Measurements from ENCODE around the gene WFIKKN2. TPM values are rescaled to one million over a fixed set of nuclear protein-coding genes. Genes with fewer than 3 reads are reported as not detected.
A peak's percentile ranks its signal among the peaks of the same experiment; 100 is the strongest.

WFIKKN2 gene
- polyA plus RNA-seq, 1 donor (not counting 4 experiments of a cell fraction or from before 2014, with no cell fraction given): not detected

DNA sequence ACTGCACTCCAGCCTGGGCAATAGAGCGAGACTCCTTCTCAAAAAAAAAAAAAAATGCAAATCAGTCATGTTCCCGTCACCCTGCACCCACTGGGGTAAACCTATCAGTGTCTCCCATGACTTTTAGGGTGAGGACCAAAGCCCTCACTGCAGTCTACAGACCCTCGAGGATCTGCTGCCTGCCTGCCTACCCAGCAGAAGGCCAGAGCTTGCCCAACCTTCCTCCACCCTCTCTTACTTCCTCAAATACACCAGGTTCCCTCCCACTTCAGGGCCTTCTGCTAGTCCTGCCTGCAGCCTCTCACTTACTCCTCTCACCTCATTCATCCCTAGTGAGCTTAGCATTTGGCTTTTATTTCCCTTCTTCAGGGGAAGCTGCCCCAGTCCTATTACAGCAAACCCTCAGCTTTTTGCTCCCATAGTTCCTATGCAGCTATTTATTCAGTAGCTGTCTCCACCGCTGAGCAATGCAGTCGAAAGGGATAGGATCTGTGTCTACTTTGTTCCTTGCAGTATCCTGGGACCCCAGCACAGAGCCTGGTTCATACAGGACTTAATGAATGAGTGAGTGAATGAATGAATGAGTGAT lies 48.6 kb downstream of the WFIKKN2 start:
- peak overlapping the region; percentile 63 for H3K27ac ChIP-seq (ENCODE audit: control insufficient read depth, insufficient read depth, low read length)
- H3K79me2 ChIP-seq (ENCODE audit: control insufficient read depth, insufficient read depth, low read length): no peaks in the 10 kb centered on the region
- H3K4me2 ChIP-seq (ENCODE audit: control insufficient read depth, extremely low read depth, insufficient read depth, low read depth, low read length): no peak overlapping the region
- DNase-seq (ENCODE audit: low read depth, low spot score) (no peak), FAIRE-seq (no peak)
- H3K4me3 ChIP-seq (ENCODE audit: control insufficient read depth in 2 of 3, extremely low read depth in 1 of 3, insufficient read depth in 2 of 3, low read depth in 1 of 3, low read length in 3 of 3): no peak overlapping the region
- no peak for TF ChIP-seq EZH2 (IDR thresholded peaks at IDR 0.05; ENCODE audit: low read length)
- TF ChIP-seq CTCF (optimal IDR thresholded peaks at IDR 0.05 in 1 of 3, IDR thresholded peaks at IDR 0.05 in 1 of 3, conservative IDR thresholded peaks at IDR 0.05 in 1 of 3; ENCODE audit: extremely low read depth in 1 of 3, insufficient read depth in 2 of 3, low read length in 3 of 3): no peak
- no peaks in the 10 kb centered on the region for H4K20me1 ChIP-seq (ENCODE audit: control insufficient read depth, extremely low read depth, insufficient read depth, low read length)
- H3K9ac ChIP-seq (ENCODE audit: control insufficient read depth, extremely low read depth, insufficient read depth, low read length): peak overlapping the region; percentile 49
- peaks cover 0 to 1% of the 10 kb centered on the region in 2 experiments for H3K36me3 ChIP-seq (ENCODE audit: control insufficient read depth in 2 of 2, extremely low read depth in 1 of 2, insufficient read depth in 2 of 2, low read length in 2 of 2)
- H3K9me1 ChIP-seq (ENCODE audit: control insufficient read depth, extremely low read depth, insufficient read depth, low read length): no peaks in the 10 kb centered on the region
- no peaks in the 10 kb centered on the region for H3K9me3 ChIP-seq (ENCODE audit: control insufficient read depth, low read depth, low read length)
- H3K27me3 ChIP-seq (ENCODE audit: control insufficient read depth, extremely low read depth, insufficient read depth, low read length): no peaks in the 10 kb centered on the region
- peaks cover 24% of the 10 kb centered on the region for H3K4me1 ChIP-seq (ENCODE audit: control insufficient read depth, extremely low read depth, insufficient read depth, low read length)
- dilution Hi-C loops (cut with MboI; ENCODE audit: extremely low pct_ligation_motif_present, low sequenced_read_pairs): no loop called here
- H2AFZ ChIP-seq (ENCODE audit: control insufficient read depth, low read length): peak overlapping the region; percentile 56

GRCh38 chr17:50884439-50885311 lies 49.3 kb downstream of the WFIKKN2 start:
- H3K36me3 ChIP-seq (ENCODE audit: control insufficient read depth in 2 of 2, extremely low read depth in 1 of 2, insufficient read depth in 2 of 2, low read length in 2 of 2): peaks cover 0 to 1% of the 10 kb centered on the region in 2 experiments
- H3K27ac ChIP-seq (ENCODE audit: control insufficient read depth, insufficient read depth, low read length): peak overlapping the region; percentile 63
- no peak for DNase-seq (ENCODE audit: low read depth, low spot score)
- no peaks in the 10 kb centered on the region for H3K9me3 ChIP-seq (ENCODE audit: control insufficient read depth, low read depth, low read length)
- TF ChIP-seq CTCF (optimal IDR thresholded peaks at IDR 0.05 in 1 of 3, IDR thresholded peaks at IDR 0.05 in 1 of 3, conservative IDR thresholded peaks at IDR 0.05 in 1 of 3; ENCODE audit: extremely low read depth in 1 of 3, insufficient read depth in 2 of 3, low read length in 3 of 3) (no peak), EZH2 (IDR thresholded peaks at IDR 0.05; ENCODE audit: low read length) (no peak)
- H2AFZ ChIP-seq (ENCODE audit: control insufficient read depth, low read length): peak overlapping the region; percentile 36
- peak overlapping the region; percentile 49 for H3K9ac ChIP-seq (ENCODE audit: control insufficient read depth, extremely low read depth, insufficient read depth, low read length)
- no peak overlapping the region for H3K4me3 ChIP-seq (ENCODE audit: control insufficient read depth in 2 of 3, extremely low read depth in 1 of 3, insufficient read depth in 2 of 3, low read depth in 1 of 3, low read length in 3 of 3)
- FAIRE-seq: peak; percentile 86
- H3K27me3 ChIP-seq (ENCODE audit: control insufficient read depth, extremely low read depth, insufficient read depth, low read length): no peaks in the 10 kb centered on the region
- dilution Hi-C loops (cut with MboI; ENCODE audit: extremely low pct_ligation_motif_present, low sequenced_read_pairs): no loop called here
- no peaks in the 10 kb centered on the region for H4K20me1 ChIP-seq (ENCODE audit: control insufficient read depth, extremely low read depth, insufficient read depth, low read length)
- H3K4me2 ChIP-seq (ENCODE audit: control insufficient read depth, extremely low read depth, insufficient read depth, low read depth, low read length): no peak overlapping the region
- H3K9me1 ChIP-seq (ENCODE audit: control insufficient read depth, extremely low read depth, insufficient read depth, low read length): no peaks in the 10 kb centered on the region
- H3K4me1 ChIP-seq (ENCODE audit: control insufficient read depth, extremely low read depth, insufficient read depth, low read length): peaks cover 24% of the 10 kb centered on the region
- no peaks in the 10 kb centered on the region for H3K79me2 ChIP-seq (ENCODE audit: control insufficient read depth, insufficient read depth, low read length)

Measured in keratinocyte (primary cell).